Caco-2 (cell line): ENCODE results near the gene RNF112. TPM values are rescaled to one million over a fixed set of nuclear protein-coding genes. Genes with fewer than 3 reads are reported as not detected.

Experiments
- BruUV-seq: library from RNA; stranded (reverse); fragments of 400-500 nt; replicated peaks from 2 replicates; lab custom pipeline; 2021; lab: Mats Ljungman, UMichigan
- CTCF ChIA-PET: fragments of 300-600 bp; sonication (Branson Sonifier 250); formaldehyde crosslinking; loops from one replicate; lab custom pipeline; 2022; ENCODE audit warnings: antibody characterized with exemption; lab: Charles Lee
- POLR2A ChIA-PET: fragments of 300-600 bp; sonication (Branson Sonifier 250); formaldehyde crosslinking; loops from one replicate; lab custom pipeline; 2022; ENCODE audit warnings: antibody characterized with exemption; lab: Charles Lee
- DNase-seq, 2 experiments: peaks; one replicate each; pipeline versions ENCODE4 v3.0.0 to v3.0.0-alpha.2; 2020 to 2022
- H3K27me3 ChIP-seq: replicated peaks from 2 replicates; pipeline ENCODE4 v1.6.0; 2011; ENCODE audit warnings: low read length; ENCODE audit not compliant: control insufficient read depth, insufficient read depth
- H3K36me3 ChIP-seq: 2 replicates; pipeline ENCODE4 v1.5.1; 2011; ENCODE audit warnings: low read length; ENCODE audit not compliant: control insufficient read depth, insufficient read depth
- H3K4me1 ChIP-seq: fragments of 250-450 bp; sonication (Bioruptor Pico); 2 replicates; pipeline ENCODE4 v1.5.1; 2020; ENCODE audit warnings: mild to moderate bottlenecking
- H3K4me3 ChIP-seq: 2 replicates; pipeline ENCODE4 v1.5.1; 2011; ENCODE audit warnings: low read depth, mild to moderate bottlenecking, control low read depth, low read length
- H3K9me3 ChIP-seq: fragments of 250-450 bp; sonication (Bioruptor Pico); 2 replicates; pipeline ENCODE4 v1.5.1; 2020; ENCODE audit warnings: mild to moderate bottlenecking, moderate library complexity
- H3K27ac Mint-ChIP-seq: one replicate; pipeline ENCODE4 v1.8.0; 2022; ENCODE audit warnings: mixed read lengths; ENCODE audit not compliant: unreplicated experiment
- H3K27me3 Mint-ChIP-seq: one replicate; pipeline ENCODE4 v1.8.0; 2022; ENCODE audit warnings: mixed read lengths; ENCODE audit not compliant: insufficient read depth, unreplicated experiment
- H3K36me3 Mint-ChIP-seq: one replicate; pipeline ENCODE4 v1.8.0; 2022; ENCODE audit warnings: mild to moderate bottlenecking, mixed read lengths; ENCODE audit not compliant: insufficient read depth, unreplicated experiment
- H3K4me1 Mint-ChIP-seq: one replicate; pipeline ENCODE4 v1.8.0; 2022; ENCODE audit warnings: low read depth, mixed read lengths; ENCODE audit not compliant: unreplicated experiment
- H3K4me3 Mint-ChIP-seq: one replicate; pipeline ENCODE4 v1.8.0; 2022; ENCODE audit warnings: mild to moderate bottlenecking, moderate library complexity, mixed read lengths; ENCODE audit not compliant: unreplicated experiment
- H3K9me3 Mint-ChIP-seq: one replicate; pipeline ENCODE4 v1.8.0; 2022; ENCODE audit warnings: mixed read lengths; ENCODE audit not compliant: unreplicated experiment
- CTCF ChIP-seq, 2 experiments: fragments of 200-600 bp in 1 of 2; IDR thresholded peaks; 1 replicate in 1 of 2; 2 replicates in 1 of 2; pipeline versions ENCODE4 v1.5.1 to v1.8.0; 2011 to 2022; ENCODE audit warnings: antibody characterized with exemption in 1 of 2, control low read depth in 1 of 2, inconsistent platforms in 1 of 2, low read depth in 1 of 2, low read length in 1 of 2, mild to moderate bottlenecking in 1 of 2, moderate library complexity in 1 of 2; ENCODE audit not compliant: insufficient read depth in 1 of 2, severe bottlenecking in 1 of 2, unreplicated experiment in 1 of 2
- intact Hi-C: fragments of 100-400 bp; cut with micrococcal nuclease; formaldehyde crosslinking; loops from one replicate; pipeline ENCODE4 v1.10.0; 2022; ENCODE audit not compliant: unreplicated experiment
- total RNA-seq: library from RNA; stranded (reverse); gene quantifications from 2 replicates; pipeline ENCODE4 v1.2.3, GENCODE V29; 2022

RNF112 gene
- total RNA-seq, 1 experiment from 2014 or later: not detected

GRCh38 chr17:19454074-19454473 lies 43.0 kb downstream of the RNF112 start:
- H3K27me3 Mint-ChIP-seq: peaks cover 5% of the 10 kb centered on the region

GRCh38 chr17:19456016-19456927 lies 45.2 kb downstream of the RNF112 start:
- intact Hi-C loops: no loop called here
- no peaks in the 10 kb centered on the region for H3K4me1 Mint-ChIP-seq
- CTCF ChIA-PET: interaction anchor here (0.5 to 2.7 kb wide), 3 partner anchors 72 to 163 kb away, joined by 3 to 7 read pairs (median 3); partner anchors contain the start of gene B9D1

More at GRCh38 chr17:19454074-19454473, 43.0 kb downstream of the RNF112 start:
- Mint-ChIP-seq H3K36me3 (no peaks in the 10 kb centered on the region), H3K4me1 (peaks cover 4% of the 10 kb centered on the region), H3K27ac (no peak overlapping the region), H3K9me3 (no peaks in the 10 kb centered on the region), H3K4me3 (no peak overlapping the region)
- intact Hi-C loops: no loop called here
- TF ChIP-seq CTCF (IDR thresholded peaks at IDR 0.05; ENCODE audit: insufficient read depth in 1 of 2, low read depth in 1 of 2, low read length in 1 of 2, severe bottlenecking in 1 of 2, unreplicated experiment in 1 of 2): no peak
- Histone ChIP-seq H3K36me3 (no peaks in the 10 kb centered on the region), H3K9me3 (no peaks in the 10 kb centered on the region), H3K4me1 (peaks cover 4% of the 10 kb centered on the region; the same call in 1 of the 2 replicates), H3K27me3 (no peaks in the 10 kb centered on the region; the same call in 1 of the 2 replicates), H3K4me3 (no peak overlapping the region)
- CTCF ChIA-PET: no interaction called here
- POLR2A ChIA-PET: no interaction called here
- DNase-seq: no peak
- no TSS peak for BruUV-seq

More at GRCh38 chr17:19456016-19456927, 45.2 kb downstream of the RNF112 start:
- Mint-ChIP-seq H3K27ac (no peak overlapping the region), H3K27me3 (peaks cover 2% of the 10 kb centered on the region), H3K9me3 (no peaks in the 10 kb centered on the region), H3K36me3 (no peaks in the 10 kb centered on the region), H3K4me3 (no peak overlapping the region)
- H3K36me3 ChIP-seq: no peaks in the 10 kb centered on the region
- H3K4me3 ChIP-seq: no peak overlapping the region
- no peaks in the 10 kb centered on the region; the same call in 1 of the 2 replicates for H3K27me3 ChIP-seq
- no peak for DNase-seq
- H3K9me3 ChIP-seq: no peaks in the 10 kb centered on the region
- POLR2A ChIA-PET: no interaction called here
- TF ChIP-seq CTCF (IDR thresholded peaks at IDR 0.05; ENCODE audit: insufficient read depth in 1 of 2, low read depth in 1 of 2, low read length in 1 of 2, severe bottlenecking in 1 of 2, unreplicated experiment in 1 of 2): no peak
- no peaks in the 10 kb centered on the region for H3K4me1 ChIP-seq
- BruUV-seq: no TSS peak
